Stimulated activated CD4-positive, alpha-beta T cell treated with anti-CD3 and anti-CD28 coated beads, Interleukin-15, amount 100 ng/mL, for 24 hours (primary cell): Measurements from ENCODE around the gene ZNF778.
A peak's percentile ranks its signal among the peaks of the same experiment; 100 is the strongest.

Experiments used
- DNase-seq: peaks from one replicate; pipeline ENCODE4 v3.0.0-alpha.2; 2020

ZNF778 gene

GRCh38 chr16:89217388-89218191 is at the start of gene ZNF778:
ZNF778 (plus strand) TSS chr16:89217703; CDS start chr16:89221128, 3,425 bp downstream.
- DNase-seq: peak; percentile 87

- DNase-seq: no peak
Observed at GRCh38 chr16:89168381-89169189, 48.9 kb upstream of the ZNF778 start.

GRCh38 chr16:89169778-89170177 is 47.7 kb upstream of the ZNF778 start:
- no peak for DNase-seq

DNA sequence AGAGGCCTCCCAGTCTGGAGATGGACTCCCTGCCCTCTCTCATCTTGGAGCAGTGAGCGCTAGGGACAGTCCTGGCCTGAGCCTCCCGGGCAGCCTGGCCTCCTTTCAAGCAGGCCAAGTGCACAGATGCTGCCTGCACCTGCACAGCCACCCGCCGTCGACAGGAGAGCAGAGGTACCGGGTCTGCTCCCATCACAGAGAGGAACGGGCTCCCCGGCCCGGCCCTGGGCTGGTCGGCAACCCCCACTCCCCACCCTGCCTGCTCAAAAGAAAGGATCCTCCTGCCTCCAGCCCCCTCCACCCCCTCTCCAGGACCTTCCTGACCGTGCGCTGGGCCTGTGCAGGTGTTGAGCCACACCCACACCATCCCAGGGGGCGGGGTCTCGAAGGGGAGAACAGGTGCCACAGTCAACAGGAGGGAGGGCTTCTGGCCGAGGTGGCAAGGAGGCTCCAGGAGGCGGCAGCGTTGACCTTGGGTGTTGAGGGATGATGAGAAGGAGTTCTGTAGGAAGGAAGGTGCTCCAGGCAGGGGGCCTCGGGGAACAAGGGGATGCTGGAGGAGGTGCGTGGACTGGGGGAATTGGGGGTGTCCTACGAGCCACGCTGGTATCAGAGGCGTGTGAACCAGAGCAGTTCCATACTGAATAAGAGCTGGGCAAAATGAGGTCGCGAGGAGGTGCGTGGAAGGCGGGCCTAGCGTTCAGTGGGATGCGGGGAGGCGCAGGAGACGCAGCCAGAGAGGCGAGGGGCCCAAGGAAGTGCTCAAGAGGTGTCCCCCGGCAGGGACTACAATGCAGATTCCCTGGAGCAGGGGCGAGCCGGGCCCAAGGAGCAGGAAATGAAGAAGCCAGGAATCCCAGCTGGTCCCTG is 46.9 kb upstream of the ZNF778 start:
- DNase-seq: peak; percentile 41

GRCh38 chr16:89171216-89172170 is 46.0 kb upstream of the ZNF778 start, which contains the start of gene CDH15:
CDH15 (plus strand) TSS chr16:89171748; CDS start chr16:89171832, 84 bp downstream.
- DNase-seq: peak; percentile 97

- DNase-seq: no peak
Observed at GRCh38 chr16:89172171-89172527, 45.4 kb upstream of the ZNF778 start.

DNA sequence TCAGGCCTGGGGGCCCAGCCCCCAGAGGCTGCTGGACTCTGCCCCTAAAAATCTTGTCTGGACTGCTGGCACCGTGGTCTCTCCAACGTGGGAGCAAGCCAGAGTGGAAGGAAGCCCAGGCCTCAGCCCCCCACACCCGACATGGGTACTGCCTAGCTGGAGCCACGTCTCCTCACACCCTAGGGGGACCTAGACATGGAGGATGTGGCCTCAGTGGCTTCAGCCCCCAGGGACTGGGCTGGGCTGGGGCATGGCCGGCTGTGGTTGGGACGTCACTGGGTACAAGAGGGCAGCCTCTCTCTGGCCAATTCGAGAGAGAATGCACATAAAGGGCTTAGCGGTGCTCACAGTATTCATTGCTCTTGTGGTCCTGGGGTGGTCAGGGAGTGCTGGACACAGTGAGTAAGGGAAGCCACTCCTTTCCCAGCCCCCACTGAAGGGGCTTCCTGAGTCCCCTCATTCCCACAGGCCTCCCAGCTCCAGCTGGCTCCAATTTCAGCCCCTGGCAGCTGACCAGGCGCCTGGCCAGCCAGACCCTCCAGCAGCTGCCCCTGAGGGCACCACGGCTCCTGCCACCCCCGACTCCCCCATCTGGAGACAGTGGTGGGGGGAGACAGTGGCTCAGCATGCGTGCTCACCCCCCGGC is 44.9 kb upstream of the ZNF778 start:
- DNase-seq: no peak

- no peak for DNase-seq
Observed at GRCh38 chr16:89173174-89173921, 44.2 kb upstream of the ZNF778 start.

DNA sequence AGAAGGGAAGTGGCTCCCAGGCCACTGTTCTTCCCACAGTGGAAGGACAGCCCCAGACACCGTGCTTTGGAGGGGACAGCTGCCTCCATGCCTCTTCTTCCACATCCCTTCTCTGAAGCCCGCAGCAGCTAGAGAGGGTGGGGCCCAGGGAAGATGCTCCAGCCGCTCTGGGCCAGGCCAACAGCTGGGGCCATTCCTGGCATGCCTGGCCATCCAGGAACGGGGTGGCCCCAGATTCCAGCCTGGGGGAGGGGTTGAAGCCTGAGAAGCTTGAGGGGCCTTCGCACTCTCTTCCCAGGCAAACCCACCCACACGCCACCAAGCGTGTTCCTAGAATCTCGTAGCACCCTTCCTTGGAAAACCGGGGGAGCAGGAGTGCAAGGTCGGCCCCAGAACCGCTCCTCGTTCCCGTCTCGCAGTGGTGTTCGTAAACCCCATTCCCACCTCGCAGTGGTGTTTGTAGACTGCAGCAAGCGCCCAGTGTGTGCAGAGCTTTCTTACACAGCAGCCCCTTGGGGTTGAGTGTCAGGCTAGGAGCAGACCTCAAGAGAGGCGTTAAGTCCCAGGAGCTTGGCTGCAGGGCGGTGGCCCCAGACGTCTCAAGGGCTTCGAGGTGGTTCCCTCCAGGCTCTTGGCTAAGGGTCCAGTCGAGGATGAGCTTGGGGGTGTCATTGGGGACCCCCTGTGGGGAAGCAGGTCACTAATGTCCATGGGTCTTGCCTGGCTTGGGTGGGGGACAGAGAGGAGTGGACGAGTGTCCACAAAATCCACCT is 43.3 kb upstream of the ZNF778 start:
- DNase-seq: no peak

- no peak for DNase-seq
Observed at GRCh38 chr16:89174877-89175276, 42.6 kb upstream of the ZNF778 start.

- DNase-seq: no peak
Observed at GRCh38 chr16:89175280-89176146, 42.0 kb upstream of the ZNF778 start.

- DNase-seq: no peak
Observed at GRCh38 chr16:89176147-89176690, 41.3 kb upstream of the ZNF778 start.

GRCh38 chr16:89176717-89177116 is 40.8 kb upstream of the ZNF778 start:
- no peak for DNase-seq

DNA sequence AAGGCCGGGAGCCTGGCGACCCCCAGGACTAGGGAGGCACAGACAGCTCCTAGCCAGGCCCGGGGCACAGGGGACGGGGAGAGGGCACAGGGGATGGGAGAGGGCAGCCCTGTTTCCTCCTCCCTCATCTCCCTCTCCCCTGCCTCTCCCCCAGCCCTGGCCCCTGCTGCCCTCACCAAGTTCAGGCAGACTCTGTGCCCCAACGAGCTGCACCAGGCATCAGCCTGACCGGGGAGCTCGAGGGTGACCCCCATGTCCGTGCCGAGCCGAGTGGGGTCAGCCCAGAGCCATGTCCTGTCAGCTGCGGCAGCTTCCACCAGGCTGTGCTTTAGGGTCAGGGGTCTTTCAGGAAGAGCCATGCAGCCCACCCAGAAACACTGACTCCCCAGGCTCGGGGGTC is 40.0 kb upstream of the ZNF778 start:
- no peak for DNase-seq

DNA sequence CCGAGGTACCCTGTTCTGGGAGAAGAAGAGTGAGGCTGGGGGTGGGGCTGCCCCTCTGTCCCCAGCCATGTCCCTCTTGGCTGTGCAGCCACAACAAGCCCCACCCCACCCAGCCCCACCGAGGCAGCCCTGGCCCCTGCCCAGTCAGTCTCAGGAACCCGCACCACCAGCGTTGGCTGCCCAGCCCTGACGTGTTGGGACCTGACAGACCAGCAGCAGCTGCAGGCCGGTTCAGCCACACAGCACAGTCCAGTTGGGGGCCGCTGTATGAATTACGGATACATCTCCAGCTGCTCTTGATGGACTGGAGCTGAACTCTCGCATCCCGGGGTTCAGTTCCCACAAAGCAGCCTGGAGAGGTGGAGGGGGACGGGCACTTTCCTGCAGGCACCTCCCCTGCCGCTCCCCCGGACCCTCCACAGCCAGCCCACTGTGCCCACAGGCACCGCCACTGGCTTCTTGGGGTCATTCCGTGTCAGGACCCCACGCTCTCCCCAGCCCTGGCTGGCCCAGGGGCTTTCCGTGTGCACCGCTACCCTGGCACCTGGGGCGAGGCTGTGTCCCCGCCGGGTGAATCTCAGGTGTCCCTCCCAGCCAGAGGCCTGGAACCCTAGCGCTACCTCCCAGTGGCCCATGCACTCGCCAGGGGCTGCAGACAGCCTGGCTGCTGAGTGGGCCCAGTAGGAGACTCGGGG is 38.9 kb upstream of the ZNF778 start:
- no peak for DNase-seq

DNA sequence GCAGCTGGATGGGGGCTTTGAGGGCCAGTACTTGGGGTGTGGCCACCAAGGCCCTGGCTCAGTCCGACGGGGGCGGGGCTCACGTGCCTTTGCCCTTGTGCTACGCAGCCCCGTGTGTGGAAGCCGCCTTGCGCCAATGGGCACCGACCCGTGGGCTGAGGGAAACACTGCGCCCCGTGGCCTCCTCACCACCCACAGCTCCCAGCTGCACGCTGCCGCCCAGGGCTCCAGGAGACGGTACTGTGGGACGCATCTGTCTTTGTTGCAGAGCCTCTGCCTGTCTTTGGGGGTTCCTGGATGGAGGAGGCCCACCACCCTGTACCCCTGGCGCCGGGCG is 38.4 kb upstream of the ZNF778 start:
- DNase-seq: no peak

DNA sequence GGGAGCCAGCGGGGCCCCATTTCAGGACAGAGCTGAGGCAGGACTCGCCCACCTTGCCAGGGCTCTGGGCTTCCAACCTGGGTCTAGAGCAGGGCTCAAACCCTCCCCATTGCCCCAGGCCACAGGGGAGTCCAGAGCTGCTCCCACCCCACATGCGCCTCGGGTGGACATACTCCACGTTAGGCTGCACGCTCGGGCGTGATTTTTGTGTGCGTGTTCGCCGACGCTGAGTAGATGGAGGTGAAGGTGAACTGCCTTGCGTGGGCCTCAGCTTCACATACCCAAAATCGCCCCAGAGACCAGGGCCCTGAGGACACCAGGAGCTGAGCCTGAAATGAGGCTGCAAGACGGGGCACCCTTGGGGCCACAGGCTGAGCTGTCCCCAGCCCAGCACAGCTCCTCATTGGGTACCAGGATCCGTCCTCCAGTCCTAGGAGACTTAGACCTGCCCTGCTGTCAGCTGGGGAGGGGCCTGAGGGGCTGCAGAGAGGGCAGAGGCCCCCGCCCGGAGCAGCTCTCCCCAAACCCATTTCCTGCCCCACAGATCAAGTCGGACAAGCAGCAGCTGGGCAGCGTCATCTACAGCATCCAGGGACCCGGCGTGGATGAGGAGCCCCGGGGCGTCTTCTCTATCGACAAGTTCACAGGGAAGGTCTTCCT is 37.7 kb upstream of the ZNF778 start:
- no peak for DNase-seq
